Body of pancreas (tissue), 4 donors: ENCODE results near the gene TP53TG5.

Source experiments
- CTCF ChIP-seq, 7 experiments: fragments of 450-650 bp in 4 of 7; fragments of 200-600 bp in 3 of 7; sonication (generic) in 3 of 7; IDR thresholded peaks; one replicate each; pipeline ENCODE4 v1.5.1; 2016 to 2019; ENCODE audit warnings: antibody characterized with exemption in 7 of 7
- POLR2A ChIP-seq, 3 donors: fragments of 450-650 bp; IDR thresholded peaks; one replicate each; pipeline ENCODE4 v1.6.1; 2016; ENCODE audit warnings: antibody characterized with exemption in 3 of 3, mild to moderate bottlenecking in 2 of 3

DNA sequence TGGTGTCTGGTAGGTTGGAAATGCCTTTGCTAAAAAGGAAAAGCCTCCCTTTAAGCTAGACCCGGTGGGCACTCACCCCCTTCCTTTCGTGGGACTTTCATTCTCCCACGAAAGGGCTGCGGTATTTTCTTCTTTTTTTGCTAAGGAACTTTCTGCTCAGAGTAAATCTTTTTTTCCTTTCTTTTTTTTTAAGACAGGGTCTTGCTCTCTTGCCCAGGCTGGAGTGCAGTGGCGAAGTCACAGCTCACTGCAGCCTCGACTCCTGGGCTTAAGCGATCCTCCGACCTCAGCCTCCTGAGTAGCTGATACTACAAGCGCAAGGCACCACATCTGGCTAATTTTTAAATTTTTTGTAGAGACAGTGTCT, 4.0 kb downstream of the TP53TG5 start:
- TF ChIP-seq CTCF (IDR thresholded peaks at IDR 0.05), result no peak
- no peak for TF ChIP-seq POLR2A (IDR thresholded peaks at IDR 0.05)
